ENCODE data around the gene PRKAG3. TPM values are rescaled to one million over a fixed set of nuclear protein-coding genes. Genes with fewer than 3 reads are reported as not detected.

PRKAG3 gene
- total RNA-seq, 1 experiment from 2014 or later = not detected

- Histone ChIP-seq H3K4me3 (ENCODE audit: low read depth, low read length) (no peak overlapping the region), H3K4me1 (no peaks in the 10 kb centered on the region), H3K9me3 (no peaks in the 10 kb centered on the region), H3K27me3 (replicated peaks; ENCODE audit: control insufficient read depth, insufficient read depth, low read length) (no peaks in the 10 kb centered on the region; the same call in 1 of the 2 replicates), H3K36me3 (ENCODE audit: control insufficient read depth, insufficient read depth, low read length) (no peaks in the 10 kb centered on the region)
- peaks cover 2% of the 10 kb centered on the region for H3K27me3 Mint-ChIP-seq (ENCODE audit: insufficient read depth, unreplicated experiment)
- ChIA-PET POLR2A (no interaction called here), CTCF (no interaction called here)
- H3K27ac Mint-ChIP-seq (ENCODE audit: unreplicated experiment) = no peak overlapping the region
- H3K4me1 Mint-ChIP-seq (ENCODE audit: low read depth, unreplicated experiment) = peaks cover 5% of the 10 kb centered on the region
- no peak for TF ChIP-seq CTCF (IDR thresholded peaks at IDR 0.05; ENCODE audit: insufficient read depth in 1 of 2, low read depth in 1 of 2, low read length in 1 of 2, severe bottlenecking in 1 of 2, unreplicated experiment in 1 of 2)
- DNase-seq = no peak
- intact Hi-C loops (cut with micrococcal nuclease; ENCODE audit: unreplicated experiment) = no loop called here
- H3K9me3 Mint-ChIP-seq (ENCODE audit: unreplicated experiment) = no peaks in the 10 kb centered on the region
- BruUV-seq (replicated peaks) = no TSS peak
- H3K4me3 Mint-ChIP-seq (ENCODE audit: unreplicated experiment) = no peak overlapping the region
- H3K36me3 Mint-ChIP-seq (ENCODE audit: insufficient read depth, unreplicated experiment) = no peaks in the 10 kb centered on the region
Observed at GRCh38 chr2:218824004-218824403, 7.6 kb downstream of the PRKAG3 start.

DNA sequence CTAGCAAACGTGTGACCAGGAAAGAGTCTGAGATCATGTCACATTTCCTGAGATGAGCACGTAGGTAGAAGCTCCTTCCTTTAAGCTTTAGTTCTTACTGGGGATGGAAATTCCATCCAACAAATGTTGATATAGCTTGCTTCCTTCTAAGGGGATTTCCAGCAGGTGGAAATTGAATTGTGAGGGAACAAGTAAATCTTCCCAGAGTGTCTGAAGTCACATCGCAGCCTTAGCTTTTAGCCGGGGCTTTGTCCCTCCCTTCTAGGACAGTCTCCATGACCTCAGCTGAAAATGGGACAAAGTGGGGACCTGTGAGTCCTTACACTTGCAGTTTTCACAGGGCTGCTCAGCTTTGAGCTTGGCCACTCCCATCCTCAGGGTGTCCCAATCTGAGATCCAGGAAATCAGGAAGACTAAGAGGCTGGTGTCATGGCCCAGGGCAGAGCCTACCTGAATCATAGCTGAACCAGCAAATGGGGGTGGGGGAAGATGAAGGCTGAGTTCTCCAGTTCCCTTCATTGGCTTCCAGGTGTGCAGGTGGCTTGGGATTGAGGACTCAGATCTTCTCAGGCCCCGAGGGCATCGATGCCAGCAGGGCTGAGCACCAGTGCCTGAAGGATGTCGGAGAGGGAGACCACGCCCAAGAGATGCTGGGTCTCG is 8.3 kb downstream of the PRKAG3 start:
- H3K9me3 ChIP-seq = no peaks in the 10 kb centered on the region
- POLR2A ChIA-PET = interaction anchor here (0.6 kb wide), 2 partner anchors 72 to 730 kb away, joined by 3 read pairs; no protein-coding TSS in a partner anchor
- no peak for TF ChIP-seq CTCF (IDR thresholded peaks at IDR 0.05; ENCODE audit: insufficient read depth in 1 of 2, low read depth in 1 of 2, low read length in 1 of 2, severe bottlenecking in 1 of 2, unreplicated experiment in 1 of 2)
- CTCF ChIA-PET = no interaction called here
- H3K27me3 Mint-ChIP-seq (ENCODE audit: insufficient read depth, unreplicated experiment) = peaks cover 2% of the 10 kb centered on the region
- H3K4me3 ChIP-seq (ENCODE audit: low read depth, low read length) = no peak overlapping the region
- H3K36me3 ChIP-seq (ENCODE audit: control insufficient read depth, insufficient read depth, low read length) = no peaks in the 10 kb centered on the region
- H3K4me3 Mint-ChIP-seq (ENCODE audit: unreplicated experiment) = no peak overlapping the region
- H3K9me3 Mint-ChIP-seq (ENCODE audit: unreplicated experiment) = no peaks in the 10 kb centered on the region
- no TSS peak for BruUV-seq (replicated peaks)
- intact Hi-C loops (cut with micrococcal nuclease; ENCODE audit: unreplicated experiment) = no loop called here
- H3K27me3 ChIP-seq (replicated peaks; ENCODE audit: control insufficient read depth, insufficient read depth, low read length) = no peaks in the 10 kb centered on the region; the same call in 1 of the 2 replicates
- H3K4me1 Mint-ChIP-seq (ENCODE audit: low read depth, unreplicated experiment) = peaks cover 5% of the 10 kb centered on the region
- no peak for DNase-seq
- no peak overlapping the region for H3K27ac Mint-ChIP-seq (ENCODE audit: unreplicated experiment)
- H3K4me1 ChIP-seq = no peaks in the 10 kb centered on the region
- no peaks in the 10 kb centered on the region for H3K36me3 Mint-ChIP-seq (ENCODE audit: insufficient read depth, unreplicated experiment)

GRCh38 chr2:218822622-218823021 is 9.0 kb downstream of the PRKAG3 start:
- H3K4me3 Mint-ChIP-seq (ENCODE audit: unreplicated experiment) = no peak overlapping the region
- no TSS peak for BruUV-seq (replicated peaks)
- Histone ChIP-seq H3K4me3 (ENCODE audit: low read depth, low read length) (no peak overlapping the region), H3K9me3 (no peaks in the 10 kb centered on the region), H3K36me3 (ENCODE audit: control insufficient read depth, insufficient read depth, low read length) (no peaks in the 10 kb centered on the region), H3K27me3 (replicated peaks; ENCODE audit: control insufficient read depth, insufficient read depth, low read length) (no peaks in the 10 kb centered on the region; the same call in 1 of the 2 replicates), H3K4me1 (no peaks in the 10 kb centered on the region)
- TF ChIP-seq CTCF (IDR thresholded peaks at IDR 0.05; ENCODE audit: insufficient read depth in 1 of 2, low read depth in 1 of 2, low read length in 1 of 2, severe bottlenecking in 1 of 2, unreplicated experiment in 1 of 2) = no peak
- peaks cover 5% of the 10 kb centered on the region for H3K4me1 Mint-ChIP-seq (ENCODE audit: low read depth, unreplicated experiment)
- H3K36me3 Mint-ChIP-seq (ENCODE audit: insufficient read depth, unreplicated experiment) = no peaks in the 10 kb centered on the region
- CTCF ChIA-PET = no interaction called here
- POLR2A ChIA-PET = interaction anchor here (0.6 kb wide), 1 partner anchor 729 kb away, joined by 3 read pairs; no protein-coding TSS in a partner anchor
- no peak overlapping the region for H3K27ac Mint-ChIP-seq (ENCODE audit: unreplicated experiment)
- H3K27me3 Mint-ChIP-seq (ENCODE audit: insufficient read depth, unreplicated experiment) = peaks cover 2% of the 10 kb centered on the region
- DNase-seq = no peak
- intact Hi-C loops (cut with micrococcal nuclease; ENCODE audit: unreplicated experiment) = no loop called here
- H3K9me3 Mint-ChIP-seq (ENCODE audit: unreplicated experiment) = no peaks in the 10 kb centered on the region
